Endothelial cell (in vitro differentiated cells): ENCODE results near the gene IL13RA2. TPM values are rescaled to one million over a fixed set of nuclear protein-coding genes. Genes with fewer than 3 reads are reported as not detected.

Experiments
- DNase-seq: peaks from one replicate; pipeline ENCODE4 v3.0.0; 2021; ENCODE audit warnings: low spot score
- H3K27ac Mint-ChIP-seq: one replicate; pipeline ENCODE4 v1.8.0; 2021; ENCODE audit warnings: mixed read lengths, inconsistent platforms; ENCODE audit not compliant: unreplicated experiment
- H3K27me3 Mint-ChIP-seq: one replicate; pipeline ENCODE4 v1.8.0; 2021; ENCODE audit warnings: mild to moderate bottlenecking, moderate library complexity, mixed read lengths, inconsistent platforms; ENCODE audit not compliant: unreplicated experiment
- H3K36me3 Mint-ChIP-seq: one replicate; pipeline ENCODE4 v1.8.0; 2021; ENCODE audit warnings: mild to moderate bottlenecking, low read depth, mixed read lengths, inconsistent platforms; ENCODE audit not compliant: unreplicated experiment
- H3K4me1 Mint-ChIP-seq: one replicate; pipeline ENCODE4 v1.8.0; 2021; ENCODE audit warnings: mild to moderate bottlenecking, mixed read lengths, inconsistent platforms; ENCODE audit not compliant: unreplicated experiment
- H3K4me3 Mint-ChIP-seq: one replicate; pipeline ENCODE4 v1.8.0; 2021; ENCODE audit warnings: mild to moderate bottlenecking, mixed read lengths, inconsistent platforms; ENCODE audit not compliant: unreplicated experiment
- H3K9me3 Mint-ChIP-seq: one replicate; pipeline ENCODE4 v1.8.0; 2021; ENCODE audit warnings: mixed read lengths, inconsistent platforms; ENCODE audit not compliant: unreplicated experiment
- total RNA-seq: library from RNA; stranded (reverse); fragmentation: NEBNext Ultra II Directional; extraction: Animal tissue kit (Norgen Biotek cat#: 25700); gene quantifications from one replicate; pipeline ENCODE4 v1.2.1, GENCODE V29; 2021; ENCODE audit not compliant: unreplicated experiment
- TF ChIP-seq, protein P1 (sequence below): fragments of 200-600 bp; sonication (generic); IDR thresholded peaks from one replicate; pipeline ENCODE4 v1.5.0; 2021; ENCODE audit warnings: antibody characterized with exemption; ENCODE audit not compliant: unreplicated experiment

IL13RA2 gene
- total RNA-seq, 1 donor from 2014 or later = not detected

DNA sequence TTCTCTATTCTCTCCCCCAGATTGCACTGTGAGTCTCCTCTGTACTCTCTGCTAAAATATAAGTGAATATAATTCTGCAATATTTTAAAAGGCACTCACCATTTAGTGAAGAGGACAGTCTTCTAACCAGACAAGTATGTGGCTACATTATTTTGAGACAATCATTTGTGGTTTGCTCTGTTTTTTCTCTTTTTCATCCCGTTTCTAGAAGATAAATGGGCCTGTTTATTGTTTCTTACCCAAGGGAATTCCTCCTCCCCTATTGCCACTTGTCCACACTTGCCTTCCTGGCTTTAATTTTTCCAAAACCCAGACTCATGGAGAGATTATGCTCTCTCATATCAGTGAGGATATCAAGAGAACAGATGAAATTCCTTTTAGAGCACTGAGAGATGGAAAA lies 18.6 kb upstream of the IL13RA2 start:
- no peaks in the 10 kb centered on the region for H3K9me3 Mint-ChIP-seq
- no peaks in the 10 kb centered on the region for H3K36me3 Mint-ChIP-seq
- DNase-seq = no peak
- no peak overlapping the region for H3K4me3 Mint-ChIP-seq
- TF ChIP-seq, protein P1, sequence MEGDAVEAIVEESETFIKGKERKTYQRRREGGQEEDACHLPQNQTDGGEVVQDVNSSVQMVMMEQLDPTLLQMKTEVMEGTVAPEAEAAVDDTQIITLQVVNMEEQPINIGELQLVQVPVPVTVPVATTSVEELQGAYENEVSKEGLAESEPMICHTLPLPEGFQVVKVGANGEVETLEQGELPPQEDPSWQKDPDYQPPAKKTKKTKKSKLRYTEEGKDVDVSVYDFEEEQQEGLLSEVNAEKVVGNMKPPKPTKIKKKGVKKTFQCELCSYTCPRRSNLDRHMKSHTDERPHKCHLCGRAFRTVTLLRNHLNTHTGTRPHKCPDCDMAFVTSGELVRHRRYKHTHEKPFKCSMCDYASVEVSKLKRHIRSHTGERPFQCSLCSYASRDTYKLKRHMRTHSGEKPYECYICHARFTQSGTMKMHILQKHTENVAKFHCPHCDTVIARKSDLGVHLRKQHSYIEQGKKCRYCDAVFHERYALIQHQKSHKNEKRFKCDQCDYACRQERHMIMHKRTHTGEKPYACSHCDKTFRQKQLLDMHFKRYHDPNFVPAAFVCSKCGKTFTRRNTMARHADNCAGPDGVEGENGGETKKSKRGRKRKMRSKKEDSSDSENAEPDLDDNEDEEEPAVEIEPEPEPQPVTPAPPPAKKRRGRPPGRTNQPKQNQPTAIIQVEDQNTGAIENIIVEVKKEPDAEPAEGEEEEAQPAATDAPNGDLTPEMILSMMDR = no peak
- no peaks in the 10 kb centered on the region for H3K27me3 Mint-ChIP-seq
- no peak overlapping the region for H3K27ac Mint-ChIP-seq
- no peaks in the 10 kb centered on the region for H3K4me1 Mint-ChIP-seq

DNA sequence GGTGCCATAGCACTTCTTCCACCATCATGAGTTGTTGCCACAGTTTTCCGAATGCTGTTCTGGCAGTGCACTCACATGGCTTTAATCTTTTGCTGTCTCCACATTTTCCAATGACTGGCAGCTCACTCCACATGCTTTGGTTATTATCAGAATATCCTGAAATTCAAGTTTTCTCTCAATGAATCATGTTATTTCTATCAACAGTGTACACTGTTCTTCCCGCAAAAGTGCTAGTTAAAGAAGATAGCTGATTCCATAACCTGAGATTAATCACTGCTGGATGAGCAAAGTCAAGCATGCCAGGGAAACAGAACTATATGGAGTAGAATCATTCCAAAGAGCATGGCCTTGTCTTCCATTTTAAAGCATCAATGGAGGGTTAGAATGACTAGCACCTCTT lies 14.6 kb upstream of the IL13RA2 start:
- Mint-ChIP-seq H3K4me3 (no peak overlapping the region), H3K4me1 (no peaks in the 10 kb centered on the region), H3K27ac (no peak overlapping the region), H3K27me3 (peaks cover 2% of the 10 kb centered on the region), H3K36me3 (no peaks in the 10 kb centered on the region), H3K9me3 (no peaks in the 10 kb centered on the region)
- TF ChIP-seq, protein P1 = no peak
- no peak for DNase-seq

DNA sequence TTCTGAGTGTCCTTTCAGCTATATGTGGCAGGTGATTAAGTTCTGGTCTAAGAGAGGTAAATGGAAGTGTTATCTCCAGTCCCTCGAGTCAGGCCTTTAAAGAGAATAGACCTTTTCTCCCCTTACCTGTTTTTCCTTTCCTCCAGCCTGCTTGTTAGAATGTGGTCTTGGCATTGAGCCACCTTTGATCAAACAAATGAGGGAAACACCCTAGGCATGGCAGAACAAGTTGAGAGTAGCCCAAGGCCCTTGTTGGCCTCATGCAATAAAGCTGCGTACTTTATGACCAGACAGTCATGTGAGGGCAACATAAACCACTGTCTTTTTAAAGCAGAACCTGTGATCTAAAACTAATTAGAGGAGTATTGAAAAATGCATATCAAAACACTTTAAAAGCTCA lies 13.2 kb upstream of the IL13RA2 start:
- peaks cover 2% of the 10 kb centered on the region for H3K27me3 Mint-ChIP-seq
- no peaks in the 10 kb centered on the region for H3K9me3 Mint-ChIP-seq
- no peak overlapping the region for H3K4me3 Mint-ChIP-seq
- DNase-seq = no peak
- H3K27ac Mint-ChIP-seq = no peak overlapping the region
- H3K4me1 Mint-ChIP-seq = no peaks in the 10 kb centered on the region
- no peaks in the 10 kb centered on the region for H3K36me3 Mint-ChIP-seq
- TF ChIP-seq, protein P1 = no peak

DNA sequence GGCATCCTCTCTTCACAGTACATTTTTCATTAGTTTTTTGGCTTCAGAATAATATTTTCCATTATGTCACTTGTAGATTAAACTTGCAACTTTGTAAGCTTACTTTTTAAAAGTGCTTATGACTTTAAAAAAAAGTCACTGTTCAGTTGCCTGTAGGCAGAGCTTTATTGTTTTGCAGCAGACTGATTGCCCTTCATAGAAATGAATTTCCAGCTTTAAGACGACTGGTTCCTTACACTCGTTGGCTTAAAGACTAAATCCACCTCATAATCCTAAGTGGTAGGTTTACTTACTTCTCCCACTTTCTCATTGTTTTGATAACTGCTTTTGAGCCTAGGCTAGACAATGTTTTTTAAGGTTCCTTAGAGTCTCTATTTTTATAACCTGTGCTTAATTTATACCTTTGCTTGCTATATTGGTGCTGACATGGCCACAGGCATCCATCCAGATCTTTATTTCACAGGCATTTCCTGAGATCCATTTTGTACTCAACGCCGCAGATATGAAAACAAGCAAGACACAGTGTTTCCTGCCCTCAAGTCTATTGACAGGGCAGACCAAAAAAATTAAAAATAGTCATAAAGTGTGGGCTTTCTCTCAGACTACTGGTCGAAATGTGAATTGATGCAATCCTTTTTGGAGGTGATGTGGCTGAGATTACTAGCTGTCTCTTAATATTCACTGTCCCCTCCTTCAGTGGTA lies 12.6 kb upstream of the IL13RA2 start:
- TF ChIP-seq, protein P1 = no peak
- H3K36me3 Mint-ChIP-seq = no peaks in the 10 kb centered on the region
- DNase-seq = no peak
- peaks cover 2% of the 10 kb centered on the region for H3K27me3 Mint-ChIP-seq
- H3K9me3 Mint-ChIP-seq = no peaks in the 10 kb centered on the region
- H3K27ac Mint-ChIP-seq = no peak overlapping the region
- no peak overlapping the region for H3K4me3 Mint-ChIP-seq
- H3K4me1 Mint-ChIP-seq = no peaks in the 10 kb centered on the region

DNA sequence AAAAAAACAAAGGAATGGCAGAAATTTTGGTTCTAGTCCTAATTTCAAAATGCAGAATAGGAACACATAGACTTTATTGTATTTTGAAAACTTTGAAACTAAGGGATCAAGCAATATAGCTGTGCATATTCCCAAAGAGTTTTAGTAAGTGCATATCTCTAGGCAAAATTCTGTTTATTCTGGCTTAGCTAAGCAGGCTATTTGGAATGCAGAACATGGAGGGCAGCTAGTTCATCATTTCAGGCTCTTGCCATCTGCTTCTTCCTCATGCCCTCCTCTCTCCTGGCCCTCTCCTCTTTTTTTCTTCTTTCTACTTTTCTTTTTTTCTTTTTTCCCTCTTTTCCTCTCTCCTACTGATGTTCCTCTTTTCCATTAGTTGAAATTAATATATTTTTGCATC lies 12.0 kb upstream of the IL13RA2 start:
- H3K36me3 Mint-ChIP-seq = no peaks in the 10 kb centered on the region
- H3K27me3 Mint-ChIP-seq = peaks cover 4% of the 10 kb centered on the region
- TF ChIP-seq, protein P1 = no peak
- H3K4me1 Mint-ChIP-seq = no peaks in the 10 kb centered on the region
- DNase-seq = no peak
- no peak overlapping the region for H3K4me3 Mint-ChIP-seq
- H3K27ac Mint-ChIP-seq = no peak overlapping the region
- H3K9me3 Mint-ChIP-seq = no peaks in the 10 kb centered on the region
